ENCODE data around the gene VAT1L. TPM values are rescaled to one million over a fixed set of nuclear protein-coding genes. Genes with fewer than 3 reads are reported as not detected.

Gene VAT1L
- total RNA-seq, 1 experiment from 2014 or later, result 19.1 TPM

DNA sequence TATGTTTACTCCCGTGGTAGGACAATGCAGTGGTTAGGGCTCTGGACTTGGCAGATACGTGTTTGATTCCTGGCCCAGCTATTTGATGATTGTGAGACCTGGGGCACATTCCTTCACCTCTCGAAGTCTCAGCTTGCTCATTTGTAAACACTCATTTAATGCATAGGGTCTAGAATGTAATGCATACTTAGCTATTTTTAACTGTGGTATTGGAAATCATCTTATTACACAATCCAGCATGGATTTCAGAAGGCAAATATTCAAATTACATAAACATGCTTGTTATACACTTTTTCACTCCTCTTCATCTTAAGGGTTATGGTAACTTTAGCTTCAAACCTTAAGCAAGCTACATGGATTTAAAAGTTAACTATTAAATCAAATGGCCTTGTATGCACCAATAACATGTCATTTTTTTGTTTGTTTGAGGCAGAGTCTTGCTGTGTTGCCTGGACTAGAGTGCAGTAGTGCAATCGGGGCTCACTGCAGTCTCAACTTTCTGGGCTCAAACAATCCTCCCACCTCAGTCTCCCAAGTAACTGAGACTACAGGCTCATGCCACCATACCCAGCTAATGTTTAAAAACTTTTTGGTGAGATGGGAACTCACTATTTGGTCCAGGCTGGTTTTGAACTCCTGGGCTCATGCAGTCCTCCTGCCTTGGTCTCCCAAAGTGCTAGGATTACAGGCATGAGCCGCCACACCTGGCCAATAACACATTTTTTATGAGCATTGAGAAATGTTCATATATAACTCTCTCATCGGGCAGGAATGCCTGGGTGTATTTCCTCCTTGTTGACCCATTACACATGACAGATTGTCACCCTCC is 52.5 kb downstream of the VAT1L start (continued):
- TF ChIP-seq, protein P1, sequence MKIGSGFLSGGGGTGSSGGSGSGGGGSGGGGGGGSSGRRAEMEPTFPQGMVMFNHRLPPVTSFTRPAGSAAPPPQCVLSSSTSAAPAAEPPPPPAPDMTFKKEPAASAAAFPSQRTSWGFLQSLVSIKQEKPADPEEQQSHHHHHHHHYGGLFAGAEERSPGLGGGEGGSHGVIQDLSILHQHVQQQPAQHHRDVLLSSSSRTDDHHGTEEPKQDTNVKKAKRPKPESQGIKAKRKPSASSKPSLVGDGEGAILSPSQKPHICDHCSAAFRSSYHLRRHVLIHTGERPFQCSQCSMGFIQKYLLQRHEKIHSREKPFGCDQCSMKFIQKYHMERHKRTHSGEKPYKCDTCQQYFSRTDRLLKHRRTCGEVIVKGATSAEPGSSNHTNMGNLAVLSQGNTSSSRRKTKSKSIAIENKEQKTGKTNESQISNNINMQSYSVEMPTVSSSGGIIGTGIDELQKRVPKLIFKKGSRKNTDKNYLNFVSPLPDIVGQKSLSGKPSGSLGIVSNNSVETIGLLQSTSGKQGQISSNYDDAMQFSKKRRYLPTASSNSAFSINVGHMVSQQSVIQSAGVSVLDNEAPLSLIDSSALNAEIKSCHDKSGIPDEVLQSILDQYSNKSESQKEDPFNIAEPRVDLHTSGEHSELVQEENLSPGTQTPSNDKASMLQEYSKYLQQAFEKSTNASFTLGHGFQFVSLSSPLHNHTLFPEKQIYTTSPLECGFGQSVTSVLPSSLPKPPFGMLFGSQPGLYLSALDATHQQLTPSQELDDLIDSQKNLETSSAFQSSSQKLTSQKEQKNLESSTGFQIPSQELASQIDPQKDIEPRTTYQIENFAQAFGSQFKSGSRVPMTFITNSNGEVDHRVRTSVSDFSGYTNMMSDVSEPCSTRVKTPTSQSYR (CRISPR knock-in tag; IDR thresholded peaks at IDR 0.05), result no peak
- TF ChIP-seq CREB1 (CRISPR knock-in tag; IDR thresholded peaks at IDR 0.05), result no peak
- TF ChIP-seq NFYB (CRISPR knock-in tag; conservative IDR thresholded peaks at IDR 0.05; ENCODE audit: low read depth), result no peak
- no peak for TF ChIP-seq TP53 (CRISPR knock-in tag; IDR thresholded peaks at IDR 0.05)
- no peak for TF ChIP-seq HMGA2 (CRISPR knock-in tag; IDR thresholded peaks at IDR 0.05)
- no peak for TF ChIP-seq GABPB1 (CRISPR knock-in tag; IDR thresholded peaks at IDR 0.05)
- no peak for TF ChIP-seq NFE2L1 (CRISPR knock-in tag; IDR thresholded peaks at IDR 0.05)
- TF ChIP-seq RELA (CRISPR knock-in tag; IDR thresholded peaks at IDR 0.05; ENCODE audit: borderline replicate concordance), result no peak
- TF ChIP-seq SMAD4 (CRISPR knock-in tag; IDR thresholded peaks at IDR 0.05), result no peak

GRCh38 chr16:77841502-77841763 is 53.1 kb downstream of the VAT1L start:
- no peak overlapping the region for H3K27ac Mint-ChIP-seq
- TF ChIP-seq, protein P2, sequence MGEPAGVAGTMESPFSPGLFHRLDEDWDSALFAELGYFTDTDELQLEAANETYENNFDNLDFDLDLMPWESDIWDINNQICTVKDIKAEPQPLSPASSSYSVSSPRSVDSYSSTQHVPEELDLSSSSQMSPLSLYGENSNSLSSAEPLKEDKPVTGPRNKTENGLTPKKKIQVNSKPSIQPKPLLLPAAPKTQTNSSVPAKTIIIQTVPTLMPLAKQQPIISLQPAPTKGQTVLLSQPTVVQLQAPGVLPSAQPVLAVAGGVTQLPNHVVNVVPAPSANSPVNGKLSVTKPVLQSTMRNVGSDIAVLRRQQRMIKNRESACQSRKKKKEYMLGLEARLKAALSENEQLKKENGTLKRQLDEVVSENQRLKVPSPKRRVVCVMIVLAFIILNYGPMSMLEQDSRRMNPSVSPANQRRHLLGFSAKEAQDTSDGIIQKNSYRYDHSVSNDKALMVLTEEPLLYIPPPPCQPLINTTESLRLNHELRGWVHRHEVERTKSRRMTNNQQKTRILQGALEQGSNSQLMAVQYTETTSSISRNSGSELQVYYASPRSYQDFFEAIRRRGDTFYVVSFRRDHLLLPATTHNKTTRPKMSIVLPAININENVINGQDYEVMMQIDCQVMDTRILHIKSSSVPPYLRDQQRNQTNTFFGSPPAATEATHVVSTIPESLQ (CRISPR knock-in tag; IDR thresholded peaks at IDR 0.05), result no peak
- no peak for TF ChIP-seq OVOL2 (CRISPR knock-in tag; IDR thresholded peaks at IDR 0.05; ENCODE audit: borderline replicate concordance)
- TF ChIP-seq RELA (CRISPR knock-in tag; IDR thresholded peaks at IDR 0.05; ENCODE audit: borderline replicate concordance), result no peak
- ATAC-seq (no peak), DNase-seq (ENCODE audit: low spot score) (no peak)
- H3K36me3 Mint-ChIP-seq, result no peaks in the 10 kb centered on the region
- H3K9me3 Mint-ChIP-seq, result no peaks in the 10 kb centered on the region
- H3K4me3 Mint-ChIP-seq, result no peak overlapping the region
- no peaks in the 10 kb centered on the region for H3K27me3 Mint-ChIP-seq (ENCODE audit: low read depth)
- peaks cover 19% of the 10 kb centered on the region for H3K4me1 Mint-ChIP-seq
- ChIA-PET POLR2A (no interaction called here), CTCF (no interaction called here)

DNA sequence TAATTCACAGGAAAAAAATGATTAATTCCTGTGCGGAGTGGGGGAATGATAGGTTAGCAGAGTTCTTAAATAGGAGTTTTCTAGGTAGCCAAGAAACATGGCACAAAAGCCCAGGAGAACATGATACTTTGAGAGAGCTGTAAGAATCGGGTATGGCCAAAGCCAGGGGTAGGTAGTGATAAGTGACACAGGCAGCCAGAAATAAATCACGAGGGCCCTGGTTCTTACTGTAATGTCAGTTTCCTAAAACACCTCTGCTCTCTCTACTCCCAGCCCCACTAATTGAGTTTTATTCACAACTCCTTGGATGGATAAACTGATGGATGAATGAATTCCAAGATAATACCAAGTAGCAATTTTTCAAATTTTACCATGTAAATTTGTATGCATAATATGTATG is 54.1 kb downstream of the VAT1L start:
- Mint-ChIP-seq H3K27ac (no peak overlapping the region), H3K36me3 (no peaks in the 10 kb centered on the region), H3K27me3 (ENCODE audit: low read depth) (no peaks in the 10 kb centered on the region), H3K4me3 (no peak overlapping the region), H3K4me1 (peaks cover 19% of the 10 kb centered on the region), H3K9me3 (no peaks in the 10 kb centered on the region)
- CTCF ChIA-PET, result no interaction called here
- DNase-seq (ENCODE audit: low spot score), result no peak
- POLR2A ChIA-PET, result no interaction called here
- no peak for ATAC-seq
- TF ChIP-seq NR3C1 (CRISPR knock-in tag; conservative IDR thresholded peaks at IDR 0.05; ENCODE audit: low read depth), result no peak
- no peak for TF ChIP-seq MXD4 (CRISPR knock-in tag; IDR thresholded peaks at IDR 0.05; ENCODE audit: borderline replicate concordance)
- TF ChIP-seq CREB1 (CRISPR knock-in tag; IDR thresholded peaks at IDR 0.05), result no peak
- TF ChIP-seq ZNF423 (CRISPR knock-in tag; IDR thresholded peaks at IDR 0.05), result no peak
- TF ChIP-seq MAX (CRISPR knock-in tag; IDR thresholded peaks at IDR 0.05), result no peak
- no peak for TF ChIP-seq JUN (CRISPR knock-in tag; IDR thresholded peaks at IDR 0.05)
- no peak for TF ChIP-seq AFF4 (CRISPR knock-in tag; IDR thresholded peaks at IDR 0.05; ENCODE audit: borderline replicate concordance)
- TF ChIP-seq, protein P3, sequence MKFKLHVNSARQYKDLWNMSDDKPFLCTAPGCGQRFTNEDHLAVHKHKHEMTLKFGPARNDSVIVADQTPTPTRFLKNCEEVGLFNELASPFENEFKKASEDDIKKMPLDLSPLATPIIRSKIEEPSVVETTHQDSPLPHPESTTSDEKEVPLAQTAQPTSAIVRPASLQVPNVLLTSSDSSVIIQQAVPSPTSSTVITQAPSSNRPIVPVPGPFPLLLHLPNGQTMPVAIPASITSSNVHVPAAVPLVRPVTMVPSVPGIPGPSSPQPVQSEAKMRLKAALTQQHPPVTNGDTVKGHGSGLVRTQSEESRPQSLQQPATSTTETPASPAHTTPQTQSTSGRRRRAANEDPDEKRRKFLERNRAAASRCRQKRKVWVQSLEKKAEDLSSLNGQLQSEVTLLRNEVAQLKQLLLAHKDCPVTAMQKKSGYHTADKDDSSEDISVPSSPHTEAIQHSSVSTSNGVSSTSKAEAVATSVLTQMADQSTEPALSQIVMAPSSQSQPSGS (CRISPR knock-in tag; IDR thresholded peaks at IDR 0.05; ENCODE audit: borderline replicate concordance, low read depth), result no peak
- TF ChIP-seq NR2C2 (CRISPR knock-in tag; IDR thresholded peaks at IDR 0.05), result no peak
- TF ChIP-seq, protein P4, sequence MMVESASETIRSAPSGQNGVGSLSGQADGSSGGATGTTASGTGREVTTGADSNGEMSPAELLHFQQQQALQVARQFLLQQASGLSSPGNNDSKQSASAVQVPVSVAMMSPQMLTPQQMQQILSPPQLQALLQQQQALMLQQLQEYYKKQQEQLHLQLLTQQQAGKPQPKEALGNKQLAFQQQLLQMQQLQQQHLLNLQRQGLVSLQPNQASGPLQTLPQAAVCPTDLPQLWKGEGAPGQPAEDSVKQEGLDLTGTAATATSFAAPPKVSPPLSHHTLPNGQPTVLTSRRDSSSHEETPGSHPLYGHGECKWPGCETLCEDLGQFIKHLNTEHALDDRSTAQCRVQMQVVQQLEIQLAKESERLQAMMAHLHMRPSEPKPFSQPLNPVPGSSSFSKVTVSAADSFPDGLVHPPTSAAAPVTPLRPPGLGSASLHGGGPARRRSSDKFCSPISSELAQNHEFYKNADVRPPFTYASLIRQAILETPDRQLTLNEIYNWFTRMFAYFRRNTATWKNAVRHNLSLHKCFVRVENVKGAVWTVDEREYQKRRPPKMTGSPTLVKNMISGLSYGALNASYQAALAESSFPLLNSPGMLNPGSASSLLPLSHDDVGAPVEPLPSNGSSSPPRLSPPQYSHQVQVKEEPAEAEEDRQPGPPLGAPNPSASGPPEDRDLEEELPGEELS (CRISPR knock-in tag; IDR thresholded peaks at IDR 0.05), result no peak
- no peak for TF ChIP-seq CBFB (CRISPR knock-in tag; IDR thresholded peaks at IDR 0.05; ENCODE audit: low read depth)
- no peak for TF ChIP-seq RORB (CRISPR knock-in tag; IDR thresholded peaks at IDR 0.05)
